Measurements from ENCODE around the gene LARP6. TPM values are rescaled to one million over a fixed set of nuclear protein-coding genes. Genes with fewer than 3 reads are reported as not detected.

Gene LARP6
- total and polyA plus RNA-seq, 2 of the 13 experiments (the other 11 are each of a cell fraction or from before 2014, with no cell fraction given): 2.9 to 8.2 TPM

- no peak for TF ChIP-seq ZNF318 (CRISPR knock-in tag; IDR thresholded peaks at IDR 0.05)
- no peak for TF ChIP-seq KDM6A (CRISPR knock-in tag; IDR thresholded peaks at IDR 0.05; ENCODE audit: low read depth)
- no peak for TF ChIP-seq GMEB2 (CRISPR knock-in tag; IDR thresholded peaks at IDR 0.05; ENCODE audit: low read depth)
- TF ChIP-seq ZNF460 (CRISPR knock-in tag; IDR thresholded peaks at IDR 0.05; ENCODE audit: borderline replicate concordance): no peak
Measured at GRCh38 chr15:70859998-70860397, 6.0 kb upstream of the LARP6 start (continued).
